GM19455 (cell line): ENCODE data around the gene NELFE.
A peak's percentile ranks its signal among the peaks of the same experiment; 100 is the strongest.
"Not testable (repeated sequence)": the region's sequence is repeated elsewhere in the genome, so short reads cannot be mapped to it uniquely, and the experiment has no call there.

Experiments
- ATAC-seq: cut with Tn5 transposase; IDR thresholded peaks from one replicate; pipeline ENCODE4 v1.9.1; 2021; ENCODE audit not compliant: unreplicated experiment

The NELFE gene

DNA sequence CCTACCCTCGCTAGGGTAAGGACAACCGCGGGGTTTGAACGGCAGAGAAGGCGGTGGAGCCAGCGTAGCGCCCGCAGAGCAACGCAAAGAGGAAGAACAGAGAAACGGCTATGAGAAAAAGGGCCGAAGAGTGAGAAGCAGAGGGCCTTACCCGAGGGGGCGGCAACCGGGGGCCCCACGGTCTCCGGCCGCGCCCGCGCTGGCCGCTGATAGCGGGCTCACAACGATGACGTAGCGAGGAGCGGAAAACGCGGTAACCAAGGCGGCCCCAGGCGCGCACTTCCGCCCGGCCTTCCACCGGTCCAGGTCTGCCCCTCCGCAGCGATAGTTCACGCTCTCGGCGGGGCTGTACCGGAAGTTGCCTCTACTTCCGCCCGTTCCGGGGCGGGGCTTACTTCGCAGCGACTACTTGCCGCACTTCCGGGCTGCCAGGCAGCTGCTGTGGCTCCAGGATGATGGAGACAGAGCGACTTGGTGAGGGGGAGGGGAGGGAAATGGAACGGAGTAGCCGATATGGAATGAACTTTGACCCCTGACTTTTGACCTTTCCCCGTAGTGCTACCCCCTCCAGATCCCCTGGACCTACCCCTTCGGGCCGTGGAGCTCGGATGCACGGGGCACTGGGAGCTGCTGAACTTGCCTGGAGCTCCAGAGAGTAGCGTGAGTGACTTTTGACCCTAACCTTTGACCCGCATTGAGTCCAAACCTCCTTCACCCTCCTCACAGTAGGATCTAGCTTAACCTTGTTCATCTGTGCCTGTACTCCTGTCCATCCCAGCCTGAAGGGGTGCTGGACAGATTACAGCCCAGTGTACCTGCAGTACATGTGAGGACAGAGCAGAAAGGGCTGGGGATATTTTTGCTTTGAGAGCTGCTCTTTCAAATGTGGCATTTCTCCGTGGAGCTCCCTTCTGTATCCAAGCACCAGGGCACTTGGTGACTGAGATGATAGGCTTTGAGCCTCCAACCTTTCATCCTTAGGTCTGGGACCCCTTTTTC lies at the start of gene NELFE, which contains the start of gene SKIC2:
Gene NELFE, minus strand, starts transcription at position 231 of the 999 bp plus-strand sequence. CDS start 525 bp downstream, outside the sequence.
Gene SKIC2, plus strand, starts transcription at position 435 of the 999 bp plus-strand sequence. Its CDS starts 18 bp downstream, at position 453.
- ATAC-seq: peak; percentile 92

DNA sequence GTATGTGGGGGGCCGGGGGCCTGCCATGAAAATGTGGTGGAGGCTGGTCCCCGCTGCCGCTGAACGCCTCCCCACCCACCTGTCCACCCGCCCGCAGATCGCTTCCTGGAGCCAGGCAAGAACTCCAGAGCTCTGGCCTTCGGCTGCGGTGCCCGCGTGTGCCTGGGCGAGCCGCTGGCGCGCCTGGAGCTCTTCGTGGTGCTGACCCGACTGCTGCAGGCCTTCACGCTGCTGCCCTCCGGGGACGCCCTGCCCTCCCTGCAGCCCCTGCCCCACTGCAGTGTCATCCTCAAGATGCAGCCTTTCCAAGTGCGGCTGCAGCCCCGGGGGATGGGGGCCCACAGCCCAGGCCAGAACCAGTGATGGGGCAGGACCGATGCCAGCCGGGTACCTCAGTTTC lies 49.3 kb upstream of the NELFE start:
- ATAC-seq: not testable (repeated sequence)

GRCh38 chr6:32007086-32007485 lies 48.3 kb upstream of the NELFE start:
- ATAC-seq: not testable (repeated sequence)

GRCh38 chr6:32005991-32006529 lies 47.3 kb upstream of the NELFE start:
- not testable (repeated sequence) for ATAC-seq

DNA sequence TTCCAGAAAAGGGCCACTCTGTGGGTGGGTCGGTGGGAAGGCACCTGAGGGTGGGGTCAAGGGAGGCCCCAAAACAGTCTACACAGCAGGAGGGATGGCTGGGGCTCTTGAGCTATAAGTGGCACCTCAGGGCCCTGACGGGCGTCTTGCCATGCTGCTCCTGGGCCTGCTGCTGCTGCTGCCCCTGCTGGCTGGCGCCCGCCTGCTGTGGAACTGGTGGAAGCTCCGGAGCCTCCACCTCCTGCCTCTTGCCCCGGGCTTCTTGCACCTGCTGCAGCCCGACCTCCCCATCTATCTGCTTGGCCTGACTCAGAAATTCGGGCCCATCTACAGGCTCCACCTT lies 46.7 kb upstream of the NELFE start:
- ATAC-seq: not testable (repeated sequence)

DNA sequence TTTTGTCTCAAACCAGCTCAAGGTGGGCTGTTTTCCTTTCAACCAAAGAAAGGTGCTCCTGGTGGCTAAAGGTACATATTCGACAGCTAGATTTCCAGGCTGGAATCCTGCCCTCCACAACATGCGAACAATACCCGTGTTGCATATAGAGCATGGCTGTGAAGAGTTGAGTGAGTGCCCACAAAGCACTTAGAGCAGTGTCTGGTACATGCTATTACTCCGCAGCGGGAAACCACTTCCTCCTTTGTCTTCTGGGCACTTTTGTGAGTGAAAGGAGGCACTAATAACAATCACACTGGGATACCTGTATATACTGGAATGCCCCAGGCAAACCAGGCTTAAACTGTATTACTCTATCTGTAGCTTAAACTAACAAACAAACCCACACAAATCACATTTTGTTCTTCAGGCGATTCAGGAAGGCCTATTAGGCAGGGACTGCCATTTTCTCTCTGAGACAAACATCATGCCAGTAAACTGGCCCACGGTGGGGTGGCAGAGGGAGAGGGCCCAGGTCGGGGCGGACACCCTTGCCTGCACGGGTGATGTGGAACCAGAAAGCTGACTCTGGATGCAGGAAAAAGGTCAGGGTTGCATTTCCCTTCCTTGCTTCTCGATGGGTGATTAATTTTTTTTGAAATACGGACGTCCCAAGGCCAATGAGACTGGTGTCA lies 46.2 kb upstream of the NELFE start:
- not testable (repeated sequence) for ATAC-seq

GRCh38 chr6:32004393-32004792 lies 45.6 kb upstream of the NELFE start:
- not testable (repeated sequence) for ATAC-seq

DNA sequence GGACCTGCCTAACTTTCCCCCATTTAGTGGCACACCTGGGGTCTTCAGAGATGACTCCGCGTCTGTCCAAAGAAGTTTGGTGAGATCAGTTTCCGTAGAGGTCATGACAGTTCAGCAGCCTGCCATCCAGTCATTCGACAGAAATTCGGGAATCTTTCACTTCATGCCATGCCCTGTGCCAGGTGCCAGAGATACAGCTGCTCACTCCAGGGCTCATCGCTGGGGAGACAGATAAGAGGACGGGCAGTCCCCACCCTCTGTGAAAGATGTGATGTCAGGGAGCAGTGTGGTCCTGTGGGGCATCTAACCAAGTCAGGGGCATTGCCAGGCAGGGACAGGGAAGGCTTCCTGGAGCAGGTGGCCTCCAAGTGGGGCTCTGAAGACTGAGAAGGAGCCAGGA lies 44.5 kb upstream of the NELFE start:
- not testable (repeated sequence) for ATAC-seq

- not testable (repeated sequence) for ATAC-seq
Observed at GRCh38 chr6:32002546-32003268, 43.9 kb upstream of the NELFE start.

DNA sequence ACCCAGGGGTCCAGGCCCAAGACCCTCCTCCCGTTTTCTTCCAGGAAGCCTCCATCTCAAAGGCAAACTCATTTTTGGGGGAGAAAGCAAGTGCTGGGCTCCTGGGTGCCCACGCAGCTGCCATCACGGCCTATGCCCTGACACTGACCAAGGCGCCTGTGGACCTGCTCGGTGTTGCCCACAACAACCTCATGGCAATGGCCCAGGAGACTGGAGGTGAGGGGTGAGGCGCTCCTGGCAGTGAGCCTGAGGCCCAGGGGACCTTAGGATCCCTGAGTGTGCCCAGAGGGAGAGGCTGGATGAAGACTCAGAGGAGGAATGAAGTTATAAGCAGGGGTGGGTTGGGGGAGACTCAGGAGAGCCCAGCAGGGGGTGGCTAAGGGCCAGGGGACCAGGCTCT lies 37.6 kb upstream of the NELFE start:
- not testable (repeated sequence) for ATAC-seq

- not testable (repeated sequence) for ATAC-seq
Observed at GRCh38 chr6:31994421-31994820, 35.6 kb upstream of the NELFE start.

DNA sequence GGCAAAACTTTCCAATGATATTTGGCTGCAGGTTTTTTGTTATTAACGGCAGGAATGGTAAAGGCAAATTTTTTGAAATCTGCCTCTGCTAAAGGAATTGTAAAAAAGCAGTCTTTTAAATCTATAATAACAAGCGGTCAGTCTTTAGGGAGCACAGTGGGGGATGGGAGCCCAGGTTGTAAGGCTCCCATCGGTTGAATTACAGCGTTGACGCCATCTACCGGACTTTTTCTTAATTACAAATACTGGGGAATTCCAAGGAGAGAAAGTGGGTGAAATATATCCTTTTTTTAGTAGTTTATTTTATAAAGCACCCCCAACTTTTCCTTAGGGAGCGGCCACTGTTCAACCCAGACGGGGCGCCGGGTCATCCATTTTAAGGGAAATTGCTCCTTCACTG lies 30.6 kb upstream of the NELFE start:
- not testable (repeated sequence) for ATAC-seq

DNA sequence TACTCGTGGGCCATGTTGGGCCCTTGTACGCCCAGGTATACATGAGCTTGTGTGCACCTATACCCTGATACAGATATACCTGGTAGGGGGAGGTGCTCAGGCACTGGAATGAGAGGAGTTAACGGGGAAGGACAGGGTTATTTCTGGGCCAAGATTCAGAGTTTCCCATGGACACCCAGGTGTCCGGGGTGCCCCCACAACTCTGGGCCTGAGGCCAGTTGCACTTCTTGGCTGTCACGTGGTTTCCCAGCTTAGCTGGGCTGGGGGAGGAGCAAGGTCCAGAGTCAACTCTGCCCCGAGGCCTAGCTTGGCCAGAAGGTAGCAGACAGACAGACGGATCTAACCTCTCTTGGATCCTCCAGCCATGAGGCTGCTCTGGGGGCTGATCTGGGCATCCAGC lies 23.0 kb upstream of the NELFE start, which contains the start of gene C4A:
Gene C4A, plus strand, starts transcription at position 314 of the 400 bp plus-strand sequence. Its CDS starts 51 bp downstream, at position 365.
- ATAC-seq: not testable (repeated sequence)

- not testable (repeated sequence) for ATAC-seq
Observed at GRCh38 chr6:31980998-31981397, 22.2 kb upstream of the NELFE start.

GRCh38 chr6:31980195-31980876 lies 21.6 kb upstream of the NELFE start:
- ATAC-seq: not testable (repeated sequence)

DNA sequence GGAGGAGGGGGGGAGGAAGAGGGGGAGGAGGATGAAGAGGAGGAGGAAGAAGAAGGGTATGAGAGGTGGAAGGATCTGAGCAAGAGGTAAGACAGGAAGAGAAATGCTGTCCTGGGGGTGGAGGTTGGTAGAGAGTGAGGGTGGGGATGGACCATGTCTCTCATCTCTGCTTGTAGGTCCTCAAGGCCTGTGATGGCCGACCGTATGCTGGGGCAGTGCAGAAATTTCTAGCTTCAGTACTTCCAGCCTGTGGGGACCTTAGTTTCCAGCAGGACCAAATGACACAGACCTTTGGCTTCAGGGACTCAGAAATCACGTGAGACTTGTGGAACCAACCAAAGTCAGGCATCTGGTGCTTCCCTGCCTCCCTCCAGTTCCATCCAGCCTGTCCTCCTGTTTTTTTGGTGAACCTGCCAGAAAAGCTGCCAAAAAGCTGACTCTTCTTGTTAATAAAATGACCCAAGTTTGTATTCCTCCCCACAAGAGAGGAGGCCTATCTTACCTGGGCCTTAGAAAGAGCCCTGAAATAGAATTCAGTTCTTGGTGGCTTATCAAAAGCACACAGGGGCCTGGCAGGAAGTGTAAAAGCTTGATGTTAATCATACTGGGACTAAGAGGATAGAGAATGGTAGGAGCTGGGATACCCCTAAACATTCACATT lies 20.6 kb upstream of the NELFE start:
- no peak for ATAC-seq

DNA sequence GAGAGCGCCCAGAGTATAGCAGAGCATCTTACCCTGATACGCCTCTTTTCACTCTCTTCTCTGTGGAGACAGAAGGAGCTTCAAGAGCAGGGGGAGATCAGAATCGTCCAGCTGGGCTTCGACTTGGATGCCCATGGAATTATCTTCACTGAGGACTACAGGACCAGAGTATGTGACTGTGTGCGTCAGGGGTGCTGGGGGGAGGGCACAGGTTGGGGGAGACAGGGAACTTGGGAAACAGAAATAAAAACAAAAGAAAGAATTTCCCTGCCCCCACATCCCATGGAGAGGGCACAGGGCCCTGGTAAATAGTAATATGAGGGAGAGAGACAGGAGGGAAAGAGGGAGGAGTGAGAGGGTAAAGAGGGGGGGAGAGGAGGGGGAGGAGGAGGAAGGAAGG lies 20.1 kb upstream of the NELFE start:
- no peak for ATAC-seq

DNA sequence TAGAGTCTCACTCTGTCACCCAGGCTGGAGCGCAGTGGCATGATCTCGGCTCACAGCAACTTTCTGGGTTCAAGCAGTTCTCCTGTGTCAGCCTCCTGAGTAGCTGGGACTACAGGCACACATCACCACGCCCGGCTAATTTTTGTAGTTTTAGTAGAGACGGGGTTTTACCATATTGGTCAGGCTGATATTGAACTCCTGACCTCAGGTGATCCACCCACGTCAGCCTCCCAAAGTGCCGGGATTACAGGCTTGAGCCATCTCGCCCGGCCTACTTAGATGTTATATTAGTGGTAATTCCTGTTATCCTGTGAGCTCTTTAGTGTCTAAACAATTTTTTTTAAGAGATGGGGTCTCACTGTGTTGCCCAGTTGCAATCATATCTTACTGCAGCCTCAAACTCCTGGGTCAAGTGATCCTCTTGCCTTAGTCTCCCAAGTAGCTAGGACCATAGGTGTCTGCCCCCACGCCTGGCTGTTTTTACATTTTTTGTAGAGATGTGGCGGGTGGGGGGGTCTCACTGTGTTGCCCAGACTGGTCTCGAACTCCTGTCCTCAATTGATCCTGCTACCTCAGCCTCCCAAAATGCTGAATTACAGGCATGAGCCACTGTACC lies 19.2 kb upstream of the NELFE start:
- ATAC-seq: no peak

GRCh38 chr6:31976065-31976464 lies 17.3 kb upstream of the NELFE start:
- not testable (repeated sequence) for ATAC-seq
